ENCODE results near the gene RPS6KA3. TPM values are rescaled to one million over a fixed set of nuclear protein-coding genes. Genes with fewer than 3 reads are reported as not detected.

The RPS6KA3 gene
- 14.0 TPM for polyA plus RNA-seq (2013, experiment 1 of 2)
- polyA plus RNA-seq (2013, experiment 2 of 2): 14.5 TPM

DNA sequence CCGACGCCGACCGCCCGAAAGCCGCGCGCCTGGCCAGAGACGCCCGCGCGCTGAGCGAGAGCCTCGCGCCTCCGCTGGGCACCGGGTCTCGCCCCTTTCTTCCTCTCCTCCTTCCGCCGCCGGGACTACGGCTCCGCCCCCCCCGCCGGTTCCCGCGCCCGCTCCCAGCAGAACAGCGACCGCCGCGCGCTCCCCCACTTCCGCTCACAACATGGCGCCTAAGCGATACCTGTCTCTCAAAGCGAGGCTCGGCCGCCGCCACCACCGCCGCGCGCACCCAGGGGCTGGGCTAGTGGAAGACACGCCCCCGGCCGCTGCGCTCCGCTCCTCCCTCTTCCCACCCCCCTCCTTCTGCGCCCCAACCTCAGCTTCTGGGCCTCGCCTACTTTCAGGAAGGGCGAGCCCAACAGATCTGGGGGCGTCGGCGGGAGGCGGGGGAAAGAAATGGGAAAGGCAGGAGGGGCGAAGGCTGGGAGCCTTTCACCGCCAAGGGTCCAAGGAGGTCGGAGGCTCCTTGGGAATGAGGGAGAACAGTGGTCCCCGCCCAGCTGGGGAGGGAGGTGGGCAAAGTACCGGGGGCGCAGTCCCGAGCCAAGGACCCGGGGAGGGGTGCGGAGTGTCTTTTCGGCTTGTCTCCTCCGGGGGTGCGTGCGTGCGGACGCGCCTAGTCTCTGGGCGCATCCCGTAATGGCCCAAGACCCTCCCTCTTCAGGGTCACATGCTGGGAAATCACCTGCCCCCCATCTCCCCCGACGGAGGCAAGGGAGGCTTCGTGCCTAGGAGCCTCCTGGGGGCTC is at the start of gene RPS6KA3:
Gene RPS6KA3, minus strand, starts transcription at position 100 of the 797 bp plus-strand sequence. CDS start 277 bp downstream, outside the sequence.
- Histone ChIP-seq H3K27me3 (ENCODE audit: control insufficient read depth in 3 of 3, insufficient read depth in 3 of 3, low read depth in 1 of 3, low read length in 3 of 3) (peaks cover 0 to 19% (median 3%) of the 10 kb centered on the region in 3 experiments), H4K8ac (ENCODE audit: low read depth, low read length) (no peak within 1 kb of the TSS), H3K9ac (ENCODE audit: low read depth, low read length, poor library complexity) (peak within 1 kb of the TSS; percentile 60), H3K79me1 (ENCODE audit: low read depth, low read length) (no peaks in the 10 kb centered on the region), H2AFZ (ENCODE audit: low read length) (peak within 1 kb of the TSS; percentile 94), H2BK15ac (ENCODE audit: low read length) (no peak within 1 kb of the TSS), H3K4me3 (ENCODE audit: low read length in 2 of 2) (peak within 1 kb of the TSS; percentile 56 to 94), H3K4me2 (ENCODE audit: insufficient read depth, low read length, poor library complexity, severe bottlenecking) (peak within 1 kb of the TSS; percentile 49), H2BK12ac (ENCODE audit: low read length) (peak within 1 kb of the TSS; percentile 73), H3K18ac (ENCODE audit: low read length) (peak within 1 kb of the TSS; percentile 92), H2BK5ac (ENCODE audit: low read length) (peak within 1 kb of the TSS; percentile 82), H3K14ac (ENCODE audit: low read length) (no peak within 1 kb of the TSS), H4K91ac (ENCODE audit: low read depth, low read length, poor library complexity) (no peak within 1 kb of the TSS), H3K4ac (ENCODE audit: low read length) (no peak within 1 kb of the TSS), H3K36me3 (replicated peaks in 1 of 2; ENCODE audit: control insufficient read depth in 2 of 2, insufficient read depth in 2 of 2, low read length in 2 of 2) (no peaks in the 10 kb centered on the region), H3K23ac (ENCODE audit: low read depth, low read length, poor library complexity) (no peak within 1 kb of the TSS), H3K9me3 (replicated peaks in 1 of 2; ENCODE audit: control insufficient read depth in 2 of 2, insufficient read depth in 1 of 2, low read depth in 1 of 2, low read length in 2 of 2) (no peaks in the 10 kb centered on the region), H2BK120ac (ENCODE audit: low read depth, low read length) (no peak within 1 kb of the TSS), H3K27ac (replicated peaks; ENCODE audit: low read length) (peak within 1 kb of the TSS; percentile 54), H2AK5ac (ENCODE audit: low read depth, low read length) (no peak within 1 kb of the TSS), H3K4me1 (ENCODE audit: control insufficient read depth in 2 of 2, insufficient read depth in 1 of 2, low read depth in 1 of 2, low read length in 2 of 2) (peaks cover 0 to 4% of the 10 kb centered on the region in 2 donors)
- WGBS, 2 donors (ENCODE audit: extremely low coverage in 2 of 2, insufficient read length in 2 of 2, insufficient replicate concordance in 1 of 2): no CpG with 5 or more reads among the region's 77 CpGs
- DNase-seq (ENCODE audit: low spot score): peak; percentile 79

DNA sequence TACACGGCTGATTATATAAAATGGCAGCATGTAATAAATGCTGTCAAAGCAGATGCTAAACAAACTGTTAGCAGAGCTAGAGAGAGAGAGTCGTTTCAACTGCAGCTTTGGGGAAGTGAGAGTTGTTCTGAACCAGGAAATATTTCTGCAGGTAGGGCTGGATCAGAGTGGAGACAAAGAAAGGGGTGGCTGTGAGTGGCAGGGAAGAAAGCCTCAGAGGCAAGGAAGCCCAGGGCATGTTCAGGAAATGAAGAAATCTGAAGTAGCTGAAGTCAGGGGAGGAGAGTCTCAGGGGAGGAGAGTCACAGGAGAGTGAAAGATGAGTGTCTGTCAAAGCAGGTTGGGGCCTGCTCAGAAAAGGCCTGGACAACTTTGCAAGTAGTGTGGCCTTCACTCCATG is 48.4 kb upstream of the RPS6KA3 start:
- no peak overlapping the region for H3K4ac ChIP-seq (ENCODE audit: low read length)
- no peak overlapping the region for H3K4me2 ChIP-seq (ENCODE audit: insufficient read depth, low read length, poor library complexity, severe bottlenecking)
- no peak overlapping the region for H2BK120ac ChIP-seq (ENCODE audit: low read depth, low read length)
- no peak overlapping the region for H2BK5ac ChIP-seq (ENCODE audit: low read length)
- H3K4me3 ChIP-seq (ENCODE audit: low read length in 2 of 2): no peak overlapping the region
- no peak overlapping the region for H3K27ac ChIP-seq (replicated peaks; ENCODE audit: low read length)
- H2BK15ac ChIP-seq (ENCODE audit: low read length): no peak overlapping the region
- no peak overlapping the region for H2BK12ac ChIP-seq (ENCODE audit: low read length)
- no peak overlapping the region for H3K18ac ChIP-seq (ENCODE audit: low read length)
- peaks cover 0 to 14% (median 0%) of the 10 kb centered on the region in 3 experiments for H3K27me3 ChIP-seq (ENCODE audit: control insufficient read depth in 3 of 3, insufficient read depth in 3 of 3, low read depth in 1 of 3, low read length in 3 of 3)
- H4K8ac ChIP-seq (ENCODE audit: low read depth, low read length): no peak overlapping the region
- no peak for DNase-seq (ENCODE audit: low spot score)
- H2AK5ac ChIP-seq (ENCODE audit: low read depth, low read length): no peak overlapping the region
- H2AFZ ChIP-seq (ENCODE audit: low read length): no peak overlapping the region
- no CpG with 5 or more reads among the region's 2 CpGs for WGBS, 2 donors (ENCODE audit: extremely low coverage in 2 of 2, insufficient read length in 2 of 2, insufficient replicate concordance in 1 of 2)
- H3K4me1 ChIP-seq (ENCODE audit: control insufficient read depth in 2 of 2, insufficient read depth in 1 of 2, low read depth in 1 of 2, low read length in 2 of 2): no peaks in the 10 kb centered on the region
- no peaks in the 10 kb centered on the region for H3K9me3 ChIP-seq (replicated peaks in 1 of 2; ENCODE audit: control insufficient read depth in 2 of 2, insufficient read depth in 1 of 2, low read depth in 1 of 2, low read length in 2 of 2)
- H3K23ac ChIP-seq (ENCODE audit: low read depth, low read length, poor library complexity): no peak overlapping the region
- no peak overlapping the region for H3K14ac ChIP-seq (ENCODE audit: low read length)
- no peak overlapping the region for H4K91ac ChIP-seq (ENCODE audit: low read depth, low read length, poor library complexity)
- no peak overlapping the region for H3K9ac ChIP-seq (ENCODE audit: low read depth, low read length, poor library complexity)
- no peaks in the 10 kb centered on the region for H3K36me3 ChIP-seq (replicated peaks in 1 of 2; ENCODE audit: control insufficient read depth in 2 of 2, insufficient read depth in 2 of 2, low read length in 2 of 2)
- H3K79me1 ChIP-seq (ENCODE audit: low read depth, low read length): no peaks in the 10 kb centered on the region

- Histone ChIP-seq H3K79me1 (ENCODE audit: low read depth, low read length) (no peaks in the 10 kb centered on the region), H2BK5ac (ENCODE audit: low read length) (no peak overlapping the region), H3K4me1 (ENCODE audit: control insufficient read depth in 2 of 2, insufficient read depth in 1 of 2, low read depth in 1 of 2, low read length in 2 of 2) (no peaks in the 10 kb centered on the region), H4K8ac (ENCODE audit: low read depth, low read length) (no peak overlapping the region), H3K4ac (ENCODE audit: low read length) (no peak overlapping the region), H3K36me3 (replicated peaks in 1 of 2; ENCODE audit: control insufficient read depth in 2 of 2, insufficient read depth in 2 of 2, low read length in 2 of 2) (no peaks in the 10 kb centered on the region), H3K14ac (ENCODE audit: low read length) (no peak overlapping the region), H2AK5ac (ENCODE audit: low read depth, low read length) (no peak overlapping the region), H3K4me2 (ENCODE audit: insufficient read depth, low read length, poor library complexity, severe bottlenecking) (no peak overlapping the region), H3K27me3 (ENCODE audit: control insufficient read depth in 3 of 3, insufficient read depth in 3 of 3, low read depth in 1 of 3, low read length in 3 of 3) (peaks cover 0 to 15% (median 0%) of the 10 kb centered on the region in 3 experiments), H3K18ac (ENCODE audit: low read length) (no peak overlapping the region), H2BK120ac (ENCODE audit: low read depth, low read length) (no peak overlapping the region), H3K9me3 (replicated peaks in 1 of 2; ENCODE audit: control insufficient read depth in 2 of 2, insufficient read depth in 1 of 2, low read depth in 1 of 2, low read length in 2 of 2) (no peaks in the 10 kb centered on the region), H3K23ac (ENCODE audit: low read depth, low read length, poor library complexity) (no peak overlapping the region), H3K9ac (ENCODE audit: low read depth, low read length, poor library complexity) (no peak overlapping the region), H2BK15ac (ENCODE audit: low read length) (no peak overlapping the region), H2AFZ (ENCODE audit: low read length) (no peak overlapping the region), H3K27ac (replicated peaks; ENCODE audit: low read length) (no peak overlapping the region), H3K4me3 (ENCODE audit: low read length in 2 of 2) (no peak overlapping the region), H4K91ac (ENCODE audit: low read depth, low read length, poor library complexity) (no peak overlapping the region), H2BK12ac (ENCODE audit: low read length) (no peak overlapping the region)
- no peak for DNase-seq (ENCODE audit: low spot score)
- WGBS, 2 donors (ENCODE audit: extremely low coverage in 2 of 2, insufficient read length in 2 of 2, insufficient replicate concordance in 1 of 2): no CpG with 5 or more reads among the region's 1 CpG
These were observed 47.2 kb upstream of the RPS6KA3 start for GRCh38 chrX:20313899-20314298.

DNA sequence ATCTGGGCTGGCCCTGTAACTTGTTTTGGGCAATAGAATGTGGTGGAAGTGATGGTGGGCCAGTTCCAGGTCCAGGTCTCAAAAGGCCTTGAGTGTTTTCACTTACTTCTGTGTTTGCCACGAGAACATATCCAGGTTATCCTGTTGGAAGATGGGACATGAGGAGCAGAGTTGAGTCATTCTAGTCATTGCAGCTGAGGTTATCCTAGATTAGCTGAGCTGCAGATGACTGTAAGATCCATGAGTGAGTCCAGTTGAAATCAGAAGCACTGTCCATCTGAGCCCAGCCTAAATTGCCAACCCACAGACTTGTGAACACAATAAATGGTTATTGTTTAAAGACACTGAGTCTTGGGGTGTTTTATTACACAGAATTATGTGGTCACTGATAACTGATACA is 45.3 kb upstream of the RPS6KA3 start:
- Histone ChIP-seq H3K9me3 (replicated peaks in 1 of 2; ENCODE audit: control insufficient read depth in 2 of 2, insufficient read depth in 1 of 2, low read depth in 1 of 2, low read length in 2 of 2) (no peaks in the 10 kb centered on the region), H3K79me1 (ENCODE audit: low read depth, low read length) (no peaks in the 10 kb centered on the region)

More for the DNA sequence above, 45.3 kb upstream of the RPS6KA3 start:
- no peak overlapping the region for H3K9ac ChIP-seq (ENCODE audit: low read depth, low read length, poor library complexity)
- no peak overlapping the region for H2BK5ac ChIP-seq (ENCODE audit: low read length)
- no peak overlapping the region for H2AK5ac ChIP-seq (ENCODE audit: low read depth, low read length)
- H4K8ac ChIP-seq (ENCODE audit: low read depth, low read length): no peak overlapping the region
- H2BK120ac ChIP-seq (ENCODE audit: low read depth, low read length): no peak overlapping the region
- no peaks in the 10 kb centered on the region for H3K36me3 ChIP-seq (replicated peaks in 1 of 2; ENCODE audit: control insufficient read depth in 2 of 2, insufficient read depth in 2 of 2, low read length in 2 of 2)
- H3K4me3 ChIP-seq (ENCODE audit: low read length in 2 of 2): no peak overlapping the region
- no peak overlapping the region for H2BK15ac ChIP-seq (ENCODE audit: low read length)
- H4K91ac ChIP-seq (ENCODE audit: low read depth, low read length, poor library complexity): no peak overlapping the region
- H3K4me2 ChIP-seq (ENCODE audit: insufficient read depth, low read length, poor library complexity, severe bottlenecking): no peak overlapping the region
- no peak overlapping the region for H3K14ac ChIP-seq (ENCODE audit: low read length)
- no peak overlapping the region for H3K4ac ChIP-seq (ENCODE audit: low read length)
- H3K27me3 ChIP-seq (ENCODE audit: control insufficient read depth in 3 of 3, insufficient read depth in 3 of 3, low read depth in 1 of 3, low read length in 3 of 3): peaks cover 0 to 12% (median 0%) of the 10 kb centered on the region in 3 experiments
- no peak overlapping the region for H3K18ac ChIP-seq (ENCODE audit: low read length)
- H2BK12ac ChIP-seq (ENCODE audit: low read length): no peak overlapping the region
- H3K4me1 ChIP-seq (ENCODE audit: control insufficient read depth in 2 of 2, insufficient read depth in 1 of 2, low read depth in 1 of 2, low read length in 2 of 2): no peaks in the 10 kb centered on the region
- H3K23ac ChIP-seq (ENCODE audit: low read depth, low read length, poor library complexity): no peak overlapping the region
- no peak overlapping the region for H2AFZ ChIP-seq (ENCODE audit: low read length)
- no peak overlapping the region for H3K27ac ChIP-seq (replicated peaks; ENCODE audit: low read length)
- no CpG with 5 or more reads among the region's 1 CpG for WGBS, 2 donors (ENCODE audit: extremely low coverage in 2 of 2, insufficient read length in 2 of 2, insufficient replicate concordance in 1 of 2)
- DNase-seq (ENCODE audit: low spot score): no peak
